SK-N-SH (cell line): Measurements from ENCODE around the gene UNC5CL. TPM values are rescaled to one million over a fixed set of nuclear protein-coding genes. Genes with fewer than 3 reads are reported as not detected.

Experiments used
- CTCF ChIA-PET: fragments of 300-600, 350-600 bp; formaldehyde crosslinking; extraction: SDS; loops from one replicate; lab custom pipeline; 2021; lab: Yijun Ruan, JAX
- POLR2A ChIA-PET: fragments of 350-600 bp; sonication (Branson Sonifier 250); formaldehyde crosslinking; extraction: SDS; loops from one replicate; lab custom pipeline; 2020; ENCODE audit warnings: antibody characterized with exemption, inconsistent platforms; lab: Yijun Ruan, JAX
- DNase-seq: peaks from one replicate; pipeline ENCODE4 v3.0.0; 2012
- H2AFZ ChIP-seq: fragments of 200-600 bp; sonication (generic); 2 replicates; pipeline ENCODE4 v1.8.1; 2016; ENCODE audit warnings: antibody characterized with exemption, mild to moderate bottlenecking, low read depth
- H3F3A ChIP-seq: fragments of 200-600 bp; sonication (generic); replicated peaks from 2 replicates; pipeline ENCODE3; 2016; ENCODE audit warnings: antibody characterized with exemption, mild to moderate bottlenecking; ENCODE audit not compliant: insufficient read depth
- H3K27ac ChIP-seq, 2 experiments: fragments of 200-500 bp in 1 of 2; fragments of 200-600 bp in 1 of 2; sonication (Bioruptor generic) in 1 of 2; sonication (generic), shearing (Covaris generic) in 1 of 2; 2 replicates each; pipeline versions ENCODE4 v1.5.1 to v1.6.1; 2014 to 2016; ENCODE audit warnings: low read depth in 2 of 2, inconsistent platforms in 1 of 2, low read length in 1 of 2, mild to moderate bottlenecking in 1 of 2, mixed read lengths in 1 of 2
- H3K27me3 ChIP-seq: fragments of 200-600 bp; sonication (generic), shearing (Covaris generic); 2 replicates; pipeline ENCODE4 v1.6.1; 2016; ENCODE audit warnings: mixed run types; ENCODE audit not compliant: insufficient read depth
- H3K36me3 ChIP-seq, 2 experiments: fragments of 200-500 bp in 1 of 2; fragments of 200-600 bp in 1 of 2; sonication (Bioruptor generic) in 1 of 2; sonication (generic) in 1 of 2; replicated peaks in 1 of 2; 2 replicates each; pipeline versions ENCODE3 to v1.5.1; 2014 to 2016; ENCODE audit warnings: low read length in 1 of 2, mild to moderate bottlenecking in 1 of 2; ENCODE audit not compliant: insufficient read depth in 2 of 2, control insufficient read depth in 1 of 2
- H3K4me1 ChIP-seq, 2 experiments: fragments of 200-500 bp in 1 of 2; fragments of 200-600 bp in 1 of 2; sonication (Bioruptor generic) in 1 of 2; sonication (generic), shearing (Covaris generic) in 1 of 2; 2 replicates each; pipeline versions ENCODE4 v1.5.1 to v1.6.1; 2014 to 2016; ENCODE audit warnings: low read depth in 1 of 2, low read length in 1 of 2, mixed run types in 1 of 2; ENCODE audit not compliant: insufficient read depth in 2 of 2, control insufficient read depth in 1 of 2
- H3K4me2 ChIP-seq: fragments of 200-600 bp; sonication (generic), shearing (Covaris generic); 2 replicates; pipeline ENCODE4 v1.6.1; 2017; ENCODE audit warnings: mixed run types
- H3K4me3 ChIP-seq, 2 experiments: fragments of 200-500 bp in 1 of 2; fragments of 200-600 bp in 1 of 2; sonication (Bioruptor generic) in 1 of 2; sonication (generic), shearing (Covaris generic) in 1 of 2; 2 replicates each; pipeline versions ENCODE4 v1.5.1 to v1.8.1; 2014 to 2016; ENCODE audit warnings: low read depth in 2 of 2, inconsistent platforms in 1 of 2, low read length in 1 of 2, mild to moderate bottlenecking in 1 of 2, mixed read lengths in 1 of 2, moderate library complexity in 1 of 2
- H3K79me2 ChIP-seq: fragments of 200-600 bp; sonication (generic); 2 replicates; pipeline ENCODE4 v1.8.1; 2017; ENCODE audit warnings: mild to moderate bottlenecking; ENCODE audit not compliant: insufficient read depth
- H3K9ac ChIP-seq: fragments of 200-600 bp; sonication (generic); 2 replicates; pipeline ENCODE4 v1.6.1; 2017; ENCODE audit warnings: mixed run types
- H3K9me2 ChIP-seq: fragments of 200-600 bp; sonication (generic); 2 replicates; pipeline ENCODE4 v1.6.1; 2017; ENCODE audit warnings: mixed run types
- H3K9me3 ChIP-seq: fragments of 200-600 bp; sonication (generic); 2 replicates; pipeline ENCODE4 v1.6.1; 2017; ENCODE audit warnings: mixed run types, mild to moderate bottlenecking, moderate library complexity
- H4K20me1 ChIP-seq: fragments of 200-600 bp; sonication (generic); 2 replicates; pipeline ENCODE4 v1.6.1; 2017; ENCODE audit warnings: mild to moderate bottlenecking, mixed run types; ENCODE audit not compliant: insufficient read depth
- CTCF ChIP-seq: fragments of 200-600 bp; sonication (generic); IDR thresholded peaks from 2 replicates; pipeline ENCODE4 v1.6.1; 2017; ENCODE audit warnings: antibody characterized with exemption, mild to moderate bottlenecking, moderate library complexity
- ELF1 ChIP-seq: IDR thresholded peaks from 2 replicates; pipeline ENCODE4 v1.4.0; 2012
- EZH2phosphoT487 ChIP-seq: fragments of 200-600 bp; sonication (generic); IDR thresholded peaks from 2 replicates; pipeline ENCODE4 v1.6.1; 2017; ENCODE audit warnings: low read depth, mixed run types, mild to moderate bottlenecking, antibody characterized with exemption, moderate library complexity, borderline replicate concordance
- FOXJ3 ChIP-seq: sonication (generic); formaldehyde crosslinking; IDR thresholded peaks from 2 replicates; pipeline ENCODE4 v1.5.1; 2020; ENCODE audit warnings: mild to moderate bottlenecking, missing genetic modification reagents
- MEF2A ChIP-seq: IDR thresholded peaks from 2 replicates; pipeline ENCODE4 v1.4.0; 2012; ENCODE audit warnings: low read depth, borderline replicate concordance
- NFIC ChIP-seq: IDR thresholded peaks from 2 replicates; pipeline ENCODE4 v1.4.0; 2012; ENCODE audit warnings: borderline replicate concordance
- PBX3 ChIP-seq: IDR thresholded peaks from 2 replicates; pipeline ENCODE4; 2012
- TCF12 ChIP-seq: IDR thresholded peaks from 2 replicates; pipeline ENCODE4 v1.4.0; 2012
- USF2 ChIP-seq: fragments of 150-350 bp; IDR thresholded peaks from 2 replicates; pipeline ENCODE4 v1.6.1; 2017; ENCODE audit warnings: antibody characterized with exemption, low read length, low read depth, borderline replicate concordance
- WGBS: methylation state at CpG from one replicate; pipeline ENCODE4 v1.1.6; 2017; ENCODE audit warnings: low lambda C conversion rate; 5-methylcytosine and 5-hydroxymethylcytosine counted together
- polyA plus RNA-seq, 3 experiments: library from polyadenylated mRNA; depleted of rRNA; stranded (reverse); fragments of >200 nt; gene quantifications; 2 replicates each; pipeline ENCODE4 v1.2.3, GENCODE V29; 2012
- TF ChIP-seq, protein P1 (sequence below): IDR thresholded peaks from 2 replicates; pipeline ENCODE4 v1.4.0; 2012; ENCODE audit warnings: low read depth, borderline replicate concordance

Gene UNC5CL
- polyA plus RNA-seq, 1 of the 3 experiments (the other 2 are of a cell fraction): 0.10 TPM

- Histone ChIP-seq H3F3A (no peaks in the 10 kb centered on the region), H3K4me2 (no peak overlapping the region), H3K36me3 (no peaks in the 10 kb centered on the region), H3K4me1 (peaks cover 7 to 13% of the 10 kb centered on the region in 2 experiments; a peak in 3 of 4 replicates), H4K20me1 (no peaks in the 10 kb centered on the region), H3K9ac (no peak overlapping the region), H2AFZ (no peak overlapping the region), H3K4me3 (no peak overlapping the region), H3K79me2 (no peaks in the 10 kb centered on the region), H3K27me3 (no peaks in the 10 kb centered on the region; the same call in 1 of the 2 replicates), H3K9me2 (no peaks in the 10 kb centered on the region), H3K27ac (no peak overlapping the region), H3K9me3 (no peaks in the 10 kb centered on the region)
- DNase-seq: no peak
- CTCF ChIA-PET: no interaction called here
- no peak for TF ChIP-seq EZH2phosphoT487
- no peak for TF ChIP-seq TCF12
- WGBS: 47% methylated on average over 3 of the region's 3 CpGs
- POLR2A ChIA-PET: no interaction called here
Measured at GRCh38 chr6:40992746-40993145, 46.3 kb downstream of the UNC5CL start.

GRCh38 chr6:40990301-40990700, 48.7 kb downstream of the UNC5CL start:
- no peaks in the 10 kb centered on the region for H3K79me2 ChIP-seq
- ChIA-PET POLR2A (no interaction called here), CTCF (interaction anchor here (0.6 kb wide), 1 partner anchor 1199 kb away, joined by 3 read pairs; no protein-coding TSS in a partner anchor)
- H3K4me2 ChIP-seq: no peak overlapping the region
- H3K27me3 ChIP-seq: no peaks in the 10 kb centered on the region; the same call in 1 of the 2 replicates
- no peak overlapping the region for H3K27ac ChIP-seq
- H4K20me1 ChIP-seq: no peaks in the 10 kb centered on the region
- no peaks in the 10 kb centered on the region for H3K9me2 ChIP-seq
- TF ChIP-seq ELF1 (no peak), PBX3 (no peak), NFIC (no peak), FOXJ3 (CRISPR knock-in tag) (no peak), CTCF (no peak; the same call in 1 of the 2 replicates), MEF2A (no peak), EZH2phosphoT487 (no peak), USF2 (no peak)
- TF ChIP-seq, protein P1, sequence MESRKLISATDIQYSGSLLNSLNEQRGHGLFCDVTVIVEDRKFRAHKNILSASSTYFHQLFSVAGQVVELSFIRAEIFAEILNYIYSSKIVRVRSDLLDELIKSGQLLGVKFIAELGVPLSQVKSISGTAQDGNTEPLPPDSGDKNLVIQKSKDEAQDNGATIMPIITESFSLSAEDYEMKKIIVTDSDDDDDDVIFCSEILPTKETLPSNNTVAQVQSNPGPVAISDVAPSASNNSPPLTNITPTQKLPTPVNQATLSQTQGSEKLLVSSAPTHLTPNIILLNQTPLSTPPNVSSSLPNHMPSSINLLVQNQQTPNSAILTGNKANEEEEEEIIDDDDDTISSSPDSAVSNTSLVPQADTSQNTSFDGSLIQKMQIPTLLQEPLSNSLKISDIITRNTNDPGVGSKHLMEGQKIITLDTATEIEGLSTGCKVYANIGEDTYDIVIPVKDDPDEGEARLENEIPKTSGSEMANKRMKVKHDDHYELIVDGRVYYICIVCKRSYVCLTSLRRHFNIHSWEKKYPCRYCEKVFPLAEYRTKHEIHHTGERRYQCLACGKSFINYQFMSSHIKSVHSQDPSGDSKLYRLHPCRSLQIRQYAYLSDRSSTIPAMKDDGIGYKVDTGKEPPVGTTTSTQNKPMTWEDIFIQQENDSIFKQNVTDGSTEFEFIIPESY: no peak
- no peaks in the 10 kb centered on the region for H3F3A ChIP-seq
- no peak overlapping the region for H3K4me3 ChIP-seq
- H3K4me1 ChIP-seq: no peaks in the 10 kb centered on the region; a peak in 1 of 4 replicates
- WGBS: 68% methylated on average over 4 of the region's 4 CpGs
- no peak overlapping the region for H2AFZ ChIP-seq
- H3K9ac ChIP-seq: no peak overlapping the region
- H3K9me3 ChIP-seq: no peaks in the 10 kb centered on the region
- DNase-seq: no peak
- no peaks in the 10 kb centered on the region for H3K36me3 ChIP-seq
